Smooth muscle cell (in vitro differentiated cells): ENCODE data around the gene ZNF653. TPM values are rescaled to one million over a fixed set of nuclear protein-coding genes. Genes with fewer than 3 reads are reported as not detected.
"Not testable (repeated sequence)": the region's sequence is repeated elsewhere in the genome, so short reads cannot be mapped to it uniquely, and the experiment has no call there.

ENCODE experiments used
- DNase-seq: peaks from one replicate; lab custom pipeline; 2025; ENCODE audit not compliant: unreplicated experiment; lab: John Stamatoyannopoulos, UW
- H2AFZ ChIP-seq: fragments of 200-600 bp; sonication (generic); 2 replicates; pipeline ENCODE4 v1.6.0; 2016; ENCODE audit warnings: antibody characterized with exemption, low read depth, mild to moderate bottlenecking
- H3F3A ChIP-seq: fragments of 200-600 bp; sonication (generic); 2 replicates; pipeline ENCODE4 v1.6.0; 2017; ENCODE audit warnings: antibody characterized with exemption, low read depth
- H3K27ac ChIP-seq: fragments of 200-600 bp; sonication (generic); 2 replicates; pipeline ENCODE4 v1.5.1; 2016; ENCODE audit warnings: low read depth, mild to moderate bottlenecking
- H3K27me3 ChIP-seq: fragments of 200-600 bp; sonication (generic); 2 replicates; pipeline ENCODE4 v1.6.1; 2016; ENCODE audit warnings: low read depth, mild to moderate bottlenecking
- H3K36me3 ChIP-seq: fragments of 200-600 bp; sonication (generic); 2 replicates; pipeline ENCODE4 v1.5.1; 2016; ENCODE audit warnings: low read depth
- H3K4me1 ChIP-seq: fragments of 200-600 bp; sonication (generic); 2 replicates; pipeline ENCODE4 v1.5.1; 2016; ENCODE audit warnings: low read depth
- H3K4me2 ChIP-seq: fragments of 200-600 bp; sonication (generic); 2 replicates; pipeline ENCODE4 v1.6.0; 2016; ENCODE audit warnings: mild to moderate bottlenecking
- H3K4me3 ChIP-seq: fragments of 200-600 bp; sonication (generic); 2 replicates; pipeline ENCODE4 v1.5.1; 2016; ENCODE audit warnings: mild to moderate bottlenecking
- H3K79me2 ChIP-seq: fragments of 200-600 bp; sonication (generic); 2 replicates; pipeline ENCODE4 v1.6.0; 2016; ENCODE audit warnings: low read depth, mild to moderate bottlenecking
- H3K9ac ChIP-seq: fragments of 200-600 bp; sonication (generic); 2 replicates; pipeline ENCODE4 v1.6.0; 2016; ENCODE audit warnings: low read depth
- H3K9me3 ChIP-seq: fragments of 200-600 bp; sonication (generic); replicated peaks from 2 replicates; pipeline ENCODE4 v1.5.1; 2016; ENCODE audit warnings: low read depth
- H4K20me1 ChIP-seq: fragments of 200-600 bp; sonication (generic); 2 replicates; pipeline ENCODE4 v1.6.0; 2016; ENCODE audit warnings: low read depth
- CTCF ChIP-seq: fragments of 200-600 bp; sonication (generic); IDR thresholded peaks from 2 replicates; pipeline ENCODE4 v1.5.1; 2017; ENCODE audit warnings: borderline replicate concordance, mild to moderate bottlenecking, antibody characterized with exemption; ENCODE audit not compliant: insufficient read depth, poor library complexity, severe bottlenecking
- WGBS: methylation state at CpG from one replicate; pipeline ENCODE4 v1.1.7; 2016; ENCODE audit warnings: low lambda C conversion rate; 5-methylcytosine and 5-hydroxymethylcytosine counted together
- polyA plus RNA-seq: library from polyadenylated mRNA; unstranded; fragments of >200 nt; fragmentation: Nextera tagmentation; extraction: Ambion mirVana; gene quantifications from 2 replicates; pipeline ENCODE4 v1.2.1, GENCODE V29; 2016
- total RNA-seq: library from RNA; depleted of rRNA; stranded (reverse); fragments of >200 nt; gene quantifications from 2 replicates; pipeline ENCODE4 v1.2.3, GENCODE V29; 2014

Gene ZNF653
- total and polyA plus RNA-seq, 2 experiments from 2014 or later: 2.9 to 5.5 TPM

GRCh38 chr19:11473725-11474124 is 31.9 kb downstream of the ZNF653 start:
- no peaks in the 10 kb centered on the region for H3K36me3 ChIP-seq

GRCh38 chr19:11468266-11468845 is 37.3 kb downstream of the ZNF653 start:
- not testable (repeated sequence) for H3K9me3 ChIP-seq, H4K20me1 ChIP-seq, H3K79me2 ChIP-seq, H3K27me3 ChIP-seq, H3K36me3 ChIP-seq, H3K4me3 ChIP-seq, H3F3A ChIP-seq, H3K4me1 ChIP-seq, H3K4me2 ChIP-seq, H3K27ac ChIP-seq, DNase-seq, H2AFZ ChIP-seq, H3K9ac ChIP-seq
- 91% methylated on average over 8 of the region's 8 CpGs for WGBS

More at GRCh38 chr19:11473725-11474124, 31.9 kb downstream of the ZNF653 start:
- H3K27ac ChIP-seq: no peak overlapping the region
- 85% methylated on average over 4 of the region's 4 CpGs for WGBS
- no peak overlapping the region for H3K4me2 ChIP-seq
- no peaks in the 10 kb centered on the region for H3K4me1 ChIP-seq
- no peak for TF ChIP-seq CTCF
- peaks cover 9% of the 10 kb centered on the region for H3K27me3 ChIP-seq
- no peaks in the 10 kb centered on the region for H3K9me3 ChIP-seq
- H3F3A ChIP-seq: no peaks in the 10 kb centered on the region
- no peaks in the 10 kb centered on the region for H4K20me1 ChIP-seq
- no peak for DNase-seq
- no peak overlapping the region for H2AFZ ChIP-seq
- no peak overlapping the region for H3K9ac ChIP-seq
- H3K4me3 ChIP-seq: no peak overlapping the region
- no peaks in the 10 kb centered on the region for H3K79me2 ChIP-seq

GRCh38 chr19:11465600-11465999 is 40.0 kb downstream of the ZNF653 start:
- Histone ChIP-seq H3K79me2 (no peaks in the 10 kb centered on the region), H3K36me3 (no peaks in the 10 kb centered on the region), H3K4me3 (no peak overlapping the region), H3K4me2 (no peak overlapping the region), H3K27me3 (no peaks in the 10 kb centered on the region), H3K9ac (no peak overlapping the region), H4K20me1 (no peaks in the 10 kb centered on the region), H3K27ac (no peak overlapping the region), H3K4me1 (no peaks in the 10 kb centered on the region), H2AFZ (no peak overlapping the region), H3F3A (no peaks in the 10 kb centered on the region), H3K9me3 (no peaks in the 10 kb centered on the region)
- 61% methylated on average over 5 of the region's 8 CpGs for WGBS
- no peak for DNase-seq
- no peak for TF ChIP-seq CTCF

- Histone ChIP-seq H3K9ac (no peak overlapping the region), H2AFZ (no peak overlapping the region), H3K4me3 (no peak overlapping the region), H3K4me2 (no peak overlapping the region), H3K4me1 (no peaks in the 10 kb centered on the region), H3K9me3 (no peaks in the 10 kb centered on the region), H3K36me3 (no peaks in the 10 kb centered on the region), H3K27me3 (no peaks in the 10 kb centered on the region), H3K27ac (no peak overlapping the region), H3K79me2 (no peaks in the 10 kb centered on the region), H3F3A (no peaks in the 10 kb centered on the region), H4K20me1 (no peaks in the 10 kb centered on the region)
- no peak for TF ChIP-seq CTCF
- 86% methylated on average over 8 of the region's 11 CpGs for WGBS
- DNase-seq: no peak
These were observed 41.0 kb downstream of the ZNF653 start for GRCh38 chr19:11464333-11465265.
